ENCODE measurements around the gene TIMM9. TPM values are rescaled to one million over a fixed set of nuclear protein-coding genes. Genes with fewer than 3 reads are reported as not detected.
"Not testable (repeated sequence)": the region's sequence is repeated elsewhere in the genome, so short reads cannot be mapped to it uniquely, and the experiment has no call there.

Gene TIMM9
- total RNA-seq, 6 experiments from 2014 or later: 10.3 to 44.4 (median 18.2) TPM

- Histone ChIP-seq H3K4me3 (no peak overlapping the region), H3K4me1 (no peaks in the 10 kb centered on the region), H3K36me3 (peaks cover 0 to 21% (median 10%) of the 10 kb centered on the region in 4 donors), H3K27ac (no peak overlapping the region), H3K9me3 (no peaks in the 10 kb centered on the region), H3K27me3 (no peaks in the 10 kb centered on the region)
- DNase-seq: no peak
- TF ChIP-seq CTCF (IDR thresholded peaks at IDR 0.05) (no peak), POLR2A (IDR thresholded peaks at IDR 0.05) (no peak)
- intact Hi-C loops (cut with DNase I): no loop called here
- ATAC-seq: no peak
These were observed 50.5 kb downstream of the TIMM9 start for GRCh38 chr14:58376791-58377190.

- Histone ChIP-seq H3K4me3 (no peak overlapping the region), H3K9me3 (no peaks in the 10 kb centered on the region), H3K27me3 (no peaks in the 10 kb centered on the region), H3K36me3 (peaks cover 0 to 89% (median 36%) of the 10 kb centered on the region in 4 donors), H3K4me1 (no peaks in the 10 kb centered on the region), H3K27ac (no peak overlapping the region)
- intact Hi-C loops (cut with DNase I): no loop called here
- no peak for TF ChIP-seq POLR2A (IDR thresholded peaks at IDR 0.05)
- TF ChIP-seq CTCF (IDR thresholded peaks at IDR 0.05): no peak
- 100% methylated on average over 1 of the region's 1 CpG for WGBS (ENCODE audit: insufficient coverage, low coverage, low lambda C conversion rate, missing lambda C conversion rate)
- DNase-seq (no peak), ATAC-seq (no peak)
These were observed 58.4 kb downstream of the TIMM9 start for GRCh38 chr14:58368956-58369355.

- H3K27ac ChIP-seq: no peak overlapping the region
- H3K9me3 ChIP-seq: no peaks in the 10 kb centered on the region
- intact Hi-C loops (cut with DNase I): no loop called here
- H3K4me3 ChIP-seq: no peak overlapping the region
- 77% methylated on average over 3 of the region's 3 CpGs for WGBS (ENCODE audit: insufficient coverage, low coverage, low lambda C conversion rate, missing lambda C conversion rate)
- TF ChIP-seq CTCF (IDR thresholded peaks at IDR 0.05) (no peak), POLR2A (IDR thresholded peaks at IDR 0.05) (no peak)
- ATAC-seq (no peak), DNase-seq (no peak)
- no peaks in the 10 kb centered on the region for H3K27me3 ChIP-seq
- H3K4me1 ChIP-seq: no peaks in the 10 kb centered on the region
- H3K36me3 ChIP-seq: peaks cover 0 to 74% (median 34%) of the 10 kb centered on the region in 4 donors
These were observed 60.0 kb downstream of the TIMM9 start for GRCh38 chr14:58367296-58367695.

GRCh38 chr14:58364316-58364715, 63.0 kb downstream of the TIMM9 start:
- intact Hi-C loops (cut with DNase I): no loop called here
- H3K27ac ChIP-seq: no peak overlapping the region
- DNase-seq (no peak), ATAC-seq (no peak)
- H3K9me3 ChIP-seq: no peaks in the 10 kb centered on the region
- H3K4me1 ChIP-seq: no peaks in the 10 kb centered on the region
- TF ChIP-seq CTCF (IDR thresholded peaks at IDR 0.05) (no peak), POLR2A (IDR thresholded peaks at IDR 0.05) (no peak)
- 84% methylated on average over 4 of the region's 4 CpGs for WGBS (ENCODE audit: insufficient coverage, low coverage, low lambda C conversion rate, missing lambda C conversion rate)
- H3K4me3 ChIP-seq: no peak overlapping the region
- H3K27me3 ChIP-seq: no peaks in the 10 kb centered on the region
- H3K36me3 ChIP-seq: peaks cover 0 to 80% (median 37%) of the 10 kb centered on the region in 4 donors

- ATAC-seq: peak; percentile 79 to 86 (median 82)
- intact Hi-C loops (cut with DNase I): no loop called here
- no peaks in the 10 kb centered on the region for H3K4me1 ChIP-seq
- H3K27me3 ChIP-seq: no peaks in the 10 kb centered on the region
- H3K27ac ChIP-seq: no peak overlapping the region
- TF ChIP-seq POLR2A (IDR thresholded peaks at IDR 0.05) (no peak), CTCF (IDR thresholded peaks at IDR 0.05) (peak; percentile 26 to 49 (median 46))
- H3K9me3 ChIP-seq: no peaks in the 10 kb centered on the region
- peaks cover 0 to 74% (median 36%) of the 10 kb centered on the region in 4 donors for H3K36me3 ChIP-seq
- 87% methylated on average over 3 of the region's 3 CpGs for WGBS (ENCODE audit: insufficient coverage, low coverage, low lambda C conversion rate, missing lambda C conversion rate)
- DNase-seq: no peak
- H3K4me3 ChIP-seq: no peak overlapping the region
These were observed 64.4 kb downstream of the TIMM9 start for GRCh38 chr14:58362798-58363412.

GRCh38 chr14:58362272-58362671, 65.1 kb downstream of the TIMM9 start:
- H3K27me3 ChIP-seq; DNase-seq; H3K27ac ChIP-seq; H3K9me3 ChIP-seq; intact Hi-C loops (cut with DNase I); H3K4me3 ChIP-seq; H3K4me1 ChIP-seq: not testable (repeated sequence)
- no CpG with 5 or more reads among the region's 1 CpG for WGBS (ENCODE audit: insufficient coverage, low coverage, low lambda C conversion rate, missing lambda C conversion rate)
- H3K36me3 ChIP-seq: peaks cover 0 to 71% (median 33%) of the 10 kb centered on the region in 4 donors
- peak in 2 of 4 donors; percentile 10 to 17 for ATAC-seq

Measured in right lobe of liver (tissue), 6 donors.